Gastroesophageal sphincter (tissue), 3 donors: ENCODE data around the gene SLC6A19.

Experiments used
- EP300 ChIP-seq: sonication (generic); formaldehyde crosslinking; IDR thresholded peaks from one replicate; pipeline ENCODE4 v1.6.1; 2017; ENCODE audit warnings: antibody characterized with exemption, mild to moderate bottlenecking
- POLR2A ChIP-seq, 2 donors: fragments of 450-650 bp; IDR thresholded peaks; one replicate each; pipeline ENCODE4 v1.6.1; 2017; ENCODE audit warnings: antibody characterized with exemption in 2 of 2, mild to moderate bottlenecking in 2 of 2, moderate library complexity in 1 of 2
- TF ChIP-seq, protein P1 (sequence below), 4 experiments: fragments of 200-600 bp in 2 of 4; fragments of 450-650 bp in 2 of 4; sonication (generic) in 1 of 4; IDR thresholded peaks; one replicate each; pipeline ENCODE4 v1.5.1; 2017 to 2019; ENCODE audit warnings: antibody characterized with exemption in 4 of 4, mild to moderate bottlenecking in 2 of 4, moderate library complexity in 2 of 4

DNA sequence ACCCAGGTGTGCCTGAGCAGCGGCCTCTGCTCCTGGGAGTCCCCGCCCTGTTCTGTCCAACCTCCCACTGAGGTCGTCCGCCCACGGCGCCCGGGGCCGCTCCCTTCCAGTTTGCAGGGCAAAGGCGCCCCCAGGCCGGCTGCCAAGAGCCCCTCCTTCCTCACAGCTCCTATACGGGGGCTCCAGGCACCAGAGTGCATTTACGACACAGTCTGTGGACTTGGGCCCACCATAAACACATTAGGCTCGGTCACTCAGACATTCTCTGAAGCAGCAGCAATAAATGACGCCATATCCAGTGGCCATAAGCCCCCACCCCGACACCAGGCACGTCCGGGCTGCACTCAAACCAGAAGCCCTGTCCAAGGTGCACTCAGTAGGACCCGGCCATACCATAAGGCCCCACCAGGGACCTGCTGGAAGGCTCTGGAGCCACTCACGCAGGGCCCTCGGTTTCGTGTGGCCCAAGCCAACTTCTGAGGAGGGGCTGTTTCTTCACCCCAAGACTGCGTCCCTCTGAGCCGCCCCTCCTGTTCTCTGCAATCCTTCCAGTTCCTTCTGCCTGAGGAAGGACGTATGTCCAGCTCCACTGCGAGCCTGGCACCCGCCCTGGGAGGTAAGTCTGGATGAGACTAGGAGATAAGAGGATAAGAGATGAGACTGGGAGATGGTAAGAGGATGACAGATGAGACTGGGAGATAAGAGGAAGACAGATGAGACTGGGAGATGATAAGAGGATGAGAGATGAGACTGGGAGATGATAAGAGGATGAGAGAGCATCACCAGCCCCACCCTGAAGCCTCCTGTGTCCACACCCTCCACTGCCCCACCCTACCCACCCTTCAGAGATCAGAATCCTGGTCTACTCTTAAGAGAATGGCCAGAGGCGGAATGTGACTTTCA is 50.5 kb downstream of the SLC6A19 start:
- TF ChIP-seq, protein P1, sequence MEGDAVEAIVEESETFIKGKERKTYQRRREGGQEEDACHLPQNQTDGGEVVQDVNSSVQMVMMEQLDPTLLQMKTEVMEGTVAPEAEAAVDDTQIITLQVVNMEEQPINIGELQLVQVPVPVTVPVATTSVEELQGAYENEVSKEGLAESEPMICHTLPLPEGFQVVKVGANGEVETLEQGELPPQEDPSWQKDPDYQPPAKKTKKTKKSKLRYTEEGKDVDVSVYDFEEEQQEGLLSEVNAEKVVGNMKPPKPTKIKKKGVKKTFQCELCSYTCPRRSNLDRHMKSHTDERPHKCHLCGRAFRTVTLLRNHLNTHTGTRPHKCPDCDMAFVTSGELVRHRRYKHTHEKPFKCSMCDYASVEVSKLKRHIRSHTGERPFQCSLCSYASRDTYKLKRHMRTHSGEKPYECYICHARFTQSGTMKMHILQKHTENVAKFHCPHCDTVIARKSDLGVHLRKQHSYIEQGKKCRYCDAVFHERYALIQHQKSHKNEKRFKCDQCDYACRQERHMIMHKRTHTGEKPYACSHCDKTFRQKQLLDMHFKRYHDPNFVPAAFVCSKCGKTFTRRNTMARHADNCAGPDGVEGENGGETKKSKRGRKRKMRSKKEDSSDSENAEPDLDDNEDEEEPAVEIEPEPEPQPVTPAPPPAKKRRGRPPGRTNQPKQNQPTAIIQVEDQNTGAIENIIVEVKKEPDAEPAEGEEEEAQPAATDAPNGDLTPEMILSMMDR (IDR thresholded peaks at IDR 0.05) = no peak
- no peak for TF ChIP-seq POLR2A (IDR thresholded peaks at IDR 0.05)
- no peak for TF ChIP-seq EP300
